Kidney epithelial cell (primary cell): ENCODE measurements around the gene PSME1. TPM values are rescaled to one million over a fixed set of nuclear protein-coding genes. Genes with fewer than 3 reads are reported as not detected.

ENCODE experiments used
- DNase-seq: peaks from one replicate; pipeline ENCODE4 v3.0.0-alpha.2; 2010; ENCODE audit warnings: low read depth
- H3K27me3 ChIP-seq: 2 replicates; pipeline ENCODE4 v1.6.0; 2011; ENCODE audit warnings: low read length; ENCODE audit not compliant: control insufficient read depth, insufficient read depth
- H3K36me3 ChIP-seq: 2 replicates; pipeline ENCODE4 v1.5.1; 2011; ENCODE audit warnings: low read length; ENCODE audit not compliant: control insufficient read depth, insufficient read depth
- H3K4me3 ChIP-seq: 2 replicates; pipeline ENCODE4 v1.5.1; 2011; ENCODE audit warnings: low read depth, mild to moderate bottlenecking, control low read depth, low read length
- total RNA-seq: library from RNA; depleted of rRNA; stranded (reverse); fragments of >200 nt; gene quantifications from 2 replicates; pipeline ENCODE4 v1.2.3, GENCODE V29; 2015
- TF ChIP-seq, protein P1 (sequence below): IDR thresholded peaks from 2 replicates; pipeline ENCODE4 v1.5.1; 2011; ENCODE audit warnings: mild to moderate bottlenecking, moderate library complexity, low read length, control low read depth, inconsistent platforms; ENCODE audit not compliant: insufficient read depth, poor library complexity, severe bottlenecking

The PSME1 gene
- total RNA-seq, 1 donor from 2014 or later: 234 TPM

DNA sequence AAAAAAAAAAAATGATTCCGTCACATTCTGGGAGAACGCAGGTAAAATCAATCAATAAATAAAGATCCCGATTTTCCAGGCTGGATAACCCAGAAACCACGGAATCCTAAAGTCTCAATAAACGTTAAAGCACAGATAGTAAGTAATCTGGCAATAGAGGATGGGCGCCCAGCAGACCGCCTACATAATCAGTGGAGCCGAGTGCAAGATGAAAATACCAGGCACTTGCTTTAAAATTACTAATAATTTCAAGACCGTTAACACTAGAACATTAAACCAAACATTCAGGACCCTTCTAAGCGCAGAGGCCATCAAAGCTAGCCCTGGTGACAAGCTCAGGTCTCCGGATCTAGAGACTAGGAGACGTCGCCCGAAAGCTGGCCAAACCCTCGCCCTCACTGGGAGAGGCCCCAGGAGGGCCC, 22.6 kb upstream of the PSME1 start:
- peak overlapping the region; percentile 65 for H3K4me3 ChIP-seq
- no peak for DNase-seq
- TF ChIP-seq, protein P1, sequence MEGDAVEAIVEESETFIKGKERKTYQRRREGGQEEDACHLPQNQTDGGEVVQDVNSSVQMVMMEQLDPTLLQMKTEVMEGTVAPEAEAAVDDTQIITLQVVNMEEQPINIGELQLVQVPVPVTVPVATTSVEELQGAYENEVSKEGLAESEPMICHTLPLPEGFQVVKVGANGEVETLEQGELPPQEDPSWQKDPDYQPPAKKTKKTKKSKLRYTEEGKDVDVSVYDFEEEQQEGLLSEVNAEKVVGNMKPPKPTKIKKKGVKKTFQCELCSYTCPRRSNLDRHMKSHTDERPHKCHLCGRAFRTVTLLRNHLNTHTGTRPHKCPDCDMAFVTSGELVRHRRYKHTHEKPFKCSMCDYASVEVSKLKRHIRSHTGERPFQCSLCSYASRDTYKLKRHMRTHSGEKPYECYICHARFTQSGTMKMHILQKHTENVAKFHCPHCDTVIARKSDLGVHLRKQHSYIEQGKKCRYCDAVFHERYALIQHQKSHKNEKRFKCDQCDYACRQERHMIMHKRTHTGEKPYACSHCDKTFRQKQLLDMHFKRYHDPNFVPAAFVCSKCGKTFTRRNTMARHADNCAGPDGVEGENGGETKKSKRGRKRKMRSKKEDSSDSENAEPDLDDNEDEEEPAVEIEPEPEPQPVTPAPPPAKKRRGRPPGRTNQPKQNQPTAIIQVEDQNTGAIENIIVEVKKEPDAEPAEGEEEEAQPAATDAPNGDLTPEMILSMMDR: no peak
- no peaks in the 10 kb centered on the region for H3K27me3 ChIP-seq
- no peaks in the 10 kb centered on the region for H3K36me3 ChIP-seq

DNA sequence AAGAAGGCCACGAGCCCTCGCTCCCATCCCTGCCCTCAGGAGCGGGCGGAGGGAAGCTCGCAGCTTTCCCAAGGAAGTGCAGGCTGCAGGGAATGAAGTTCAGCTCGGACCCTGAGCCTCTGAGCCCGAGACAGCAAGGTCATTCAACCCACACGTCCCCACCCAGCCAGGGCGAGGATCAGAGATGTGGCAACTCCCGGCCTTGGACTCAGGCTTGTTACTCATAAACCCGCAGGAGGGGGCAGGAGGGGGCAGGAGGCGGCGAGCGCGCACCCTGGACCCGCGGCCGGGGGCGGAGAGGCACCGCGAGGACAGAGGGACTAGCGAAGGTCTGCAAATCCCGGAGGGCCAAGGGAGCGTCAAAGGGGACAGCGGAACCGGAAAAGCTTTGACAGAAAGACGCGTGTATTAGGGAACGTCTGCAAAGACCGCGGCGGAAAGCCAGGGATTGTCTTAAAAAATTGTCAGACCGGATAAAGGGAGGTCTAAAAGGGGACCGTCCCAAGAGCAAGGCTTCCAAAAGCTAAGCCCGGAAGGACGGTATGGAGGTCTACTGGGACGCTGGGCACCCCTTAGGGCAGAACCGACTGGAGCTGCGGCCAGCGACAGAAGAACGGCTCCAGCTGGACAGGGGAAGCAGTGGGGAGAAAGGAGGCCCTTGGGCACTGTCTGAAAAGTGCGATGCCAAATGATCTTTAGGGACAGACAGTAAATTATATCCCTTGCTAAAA, 22.0 kb upstream of the PSME1 start:
- H3K27me3 ChIP-seq: no peaks in the 10 kb centered on the region
- peak overlapping the region; percentile 65 for H3K4me3 ChIP-seq
- H3K36me3 ChIP-seq: peaks cover under 1% of the 10 kb centered on the region
- peak; percentile 76 for DNase-seq
- TF ChIP-seq, protein P1: no peak

GRCh38 chr14:24114532-24115421, 21.2 kb upstream of the PSME1 start, which contains the start of the genes DCAF11 and NRL:
DCAF11 (plus strand) TSS chr14:24114777; CDS start chr14:24115595, 818 bp downstream.
NRL (minus strand) TSS chr14:24114949; CDS start chr14:24082848, 32,101 bp downstream.
- DNase-seq: peak; percentile 99
- TF ChIP-seq, protein P1: no peak
- Histone ChIP-seq H3K4me3 (peak within 1 kb of the TSS; percentile 65), H3K36me3 (peaks cover 3% of the 10 kb centered on the region), H3K27me3 (no peaks in the 10 kb centered on the region)

- Histone ChIP-seq H3K36me3 (peaks cover 3% of the 10 kb centered on the region), H3K27me3 (no peaks in the 10 kb centered on the region), H3K4me3 (peak overlapping the region; percentile 65)
- no peak for DNase-seq
- TF ChIP-seq, protein P1: no peak
These were observed 20.4 kb upstream of the PSME1 start for GRCh38 chr14:24115422-24116127.

GRCh38 chr14:24116128-24116814, 19.7 kb upstream of the PSME1 start:
- H3K4me3 ChIP-seq: no peak overlapping the region
- DNase-seq: no peak
- TF ChIP-seq, protein P1: no peak
- no peaks in the 10 kb centered on the region for H3K27me3 ChIP-seq
- H3K36me3 ChIP-seq: peaks cover 3% of the 10 kb centered on the region
